ENCODE measurements around the gene ZKSCAN1. TPM values are rescaled to one million over a fixed set of nuclear protein-coding genes. Genes with fewer than 3 reads are reported as not detected.
"Not testable (repeated sequence)": the region's sequence is repeated elsewhere in the genome, so short reads cannot be mapped to it uniquely, and the experiment has no call there.

ZKSCAN1 gene
- 10 to 100 TPM; 30.6 to 65.1 (median 52.4) TPM for total RNA-seq

DNA sequence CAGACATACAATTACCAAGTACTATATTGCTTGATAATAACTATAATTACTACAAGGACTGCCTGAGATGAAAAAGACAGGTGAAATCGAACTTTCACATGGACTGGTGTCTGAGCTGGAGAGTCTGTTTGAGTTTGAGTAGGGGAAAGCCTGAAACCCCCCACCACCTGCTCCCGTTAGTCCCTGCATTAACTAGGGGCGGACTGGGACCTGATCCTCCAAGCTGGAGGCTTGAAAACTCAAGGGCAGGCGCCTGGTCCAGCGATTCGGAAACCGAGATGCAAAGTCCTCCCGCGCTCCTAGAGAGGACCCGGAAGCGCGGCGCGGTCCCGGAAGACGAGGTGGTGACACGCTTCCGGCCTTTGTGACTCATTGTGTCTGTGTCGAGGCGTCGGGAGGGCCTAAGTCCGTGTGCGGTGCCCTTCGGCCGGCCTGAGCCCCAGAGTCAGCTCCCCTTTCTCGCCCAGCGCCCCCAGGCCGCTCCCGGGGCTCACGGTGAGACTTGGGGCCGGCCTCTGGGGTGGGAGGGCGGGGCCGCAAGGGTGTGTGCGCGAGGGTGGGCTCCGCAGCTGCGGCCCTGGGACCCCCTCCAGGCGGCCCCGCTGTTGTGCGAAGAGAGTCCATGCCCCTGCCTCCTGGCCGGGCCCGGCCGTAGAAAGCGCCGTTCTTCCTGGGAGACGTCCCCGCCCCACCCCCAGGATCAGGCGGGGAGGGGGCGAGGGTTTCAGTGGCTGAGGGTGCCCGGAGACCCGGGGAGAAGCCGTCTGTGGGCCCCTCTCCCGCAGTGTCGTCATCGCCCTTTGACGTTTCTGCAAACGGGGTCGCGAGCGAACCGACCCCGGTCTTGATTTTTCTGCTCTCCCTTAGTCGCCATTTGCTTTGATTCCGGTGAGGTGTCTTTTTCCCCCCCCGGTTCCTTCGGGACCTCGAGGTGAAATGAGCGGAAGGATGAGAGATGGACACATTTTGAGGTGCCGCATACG is at the start of gene ZKSCAN1:
ZKSCAN1 (plus strand) TSS at position 365 of the 983 bp plus-strand sequence. CDS start 7,911 bp downstream, outside the sequence.
- TF ChIP-seq, protein P1, sequence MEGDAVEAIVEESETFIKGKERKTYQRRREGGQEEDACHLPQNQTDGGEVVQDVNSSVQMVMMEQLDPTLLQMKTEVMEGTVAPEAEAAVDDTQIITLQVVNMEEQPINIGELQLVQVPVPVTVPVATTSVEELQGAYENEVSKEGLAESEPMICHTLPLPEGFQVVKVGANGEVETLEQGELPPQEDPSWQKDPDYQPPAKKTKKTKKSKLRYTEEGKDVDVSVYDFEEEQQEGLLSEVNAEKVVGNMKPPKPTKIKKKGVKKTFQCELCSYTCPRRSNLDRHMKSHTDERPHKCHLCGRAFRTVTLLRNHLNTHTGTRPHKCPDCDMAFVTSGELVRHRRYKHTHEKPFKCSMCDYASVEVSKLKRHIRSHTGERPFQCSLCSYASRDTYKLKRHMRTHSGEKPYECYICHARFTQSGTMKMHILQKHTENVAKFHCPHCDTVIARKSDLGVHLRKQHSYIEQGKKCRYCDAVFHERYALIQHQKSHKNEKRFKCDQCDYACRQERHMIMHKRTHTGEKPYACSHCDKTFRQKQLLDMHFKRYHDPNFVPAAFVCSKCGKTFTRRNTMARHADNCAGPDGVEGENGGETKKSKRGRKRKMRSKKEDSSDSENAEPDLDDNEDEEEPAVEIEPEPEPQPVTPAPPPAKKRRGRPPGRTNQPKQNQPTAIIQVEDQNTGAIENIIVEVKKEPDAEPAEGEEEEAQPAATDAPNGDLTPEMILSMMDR (IDR thresholded peaks at IDR 0.05): no peak
- TF ChIP-seq POLR2A (IDR thresholded peaks at IDR 0.05): peak; percentile 77
- peak; percentile 92 to 97 (median 94) for TF ChIP-seq POLR2AphosphoS5 (IDR thresholded peaks at IDR 0.05)
- H3K27me3 ChIP-seq: no peaks in the 10 kb centered on the region
- H3K4me1 ChIP-seq: peaks cover 4 to 10% of the 10 kb centered on the region in 2 donors
- intact Hi-C loops (cut with DNase I; ENCODE audit: low total_unique reads): loop anchor here (10.0 kb wide), 1 partner anchor 69 kb away; the partner anchor contains the start of genes COPS6 and ZNF3
- no peaks in the 10 kb centered on the region for H3K9me3 ChIP-seq
- H3K36me3 ChIP-seq: no peaks in the 10 kb centered on the region
- peak; percentile 84 to 87 for DNase-seq (ENCODE audit: low spot score in 2 of 2)
- H3K4me3 ChIP-seq: peak within 1 kb of the TSS; percentile 93 to 100 (median 100)
- H3K27ac ChIP-seq: peak within 1 kb of the TSS; percentile 99 to 100

DNA sequence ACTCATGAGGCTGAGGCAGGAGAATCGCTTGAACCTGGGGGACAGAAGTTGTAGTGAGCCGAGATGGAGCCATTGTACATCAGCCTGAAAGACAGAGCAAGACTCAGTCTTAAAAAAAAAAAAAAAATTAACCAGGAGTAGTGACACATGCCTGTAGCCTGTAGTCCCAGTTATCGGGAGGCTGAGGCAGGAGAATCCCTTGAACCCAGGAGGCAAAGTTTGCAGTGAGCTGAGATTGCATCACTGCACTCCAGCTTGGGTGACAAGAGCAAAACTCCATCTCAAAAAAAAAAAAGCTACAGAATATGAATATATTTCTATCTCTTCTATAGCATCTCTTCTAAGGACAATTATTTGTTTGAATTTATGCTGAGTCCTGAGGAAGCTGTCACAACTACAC is 46.1 kb upstream of the ZKSCAN1 start:
- Histone ChIP-seq H3K4me3 (no peak overlapping the region), H3K9me3 (no peaks in the 10 kb centered on the region), H3K4me1 (no peaks in the 10 kb centered on the region), H3K27ac (no peak overlapping the region), H3K36me3 (no peaks in the 10 kb centered on the region), H3K27me3 (peaks cover 0 to 3% of the 10 kb centered on the region in 2 donors)
- no peak for DNase-seq (ENCODE audit: low spot score in 2 of 2)
- intact Hi-C loops (cut with DNase I; ENCODE audit: low total_unique reads): no loop called here
- TF ChIP-seq POLR2A (IDR thresholded peaks at IDR 0.05) (no peak), POLR2AphosphoS5 (IDR thresholded peaks at IDR 0.05) (no peak)
- TF ChIP-seq, protein P1 (IDR thresholded peaks at IDR 0.05): no peak

DNA sequence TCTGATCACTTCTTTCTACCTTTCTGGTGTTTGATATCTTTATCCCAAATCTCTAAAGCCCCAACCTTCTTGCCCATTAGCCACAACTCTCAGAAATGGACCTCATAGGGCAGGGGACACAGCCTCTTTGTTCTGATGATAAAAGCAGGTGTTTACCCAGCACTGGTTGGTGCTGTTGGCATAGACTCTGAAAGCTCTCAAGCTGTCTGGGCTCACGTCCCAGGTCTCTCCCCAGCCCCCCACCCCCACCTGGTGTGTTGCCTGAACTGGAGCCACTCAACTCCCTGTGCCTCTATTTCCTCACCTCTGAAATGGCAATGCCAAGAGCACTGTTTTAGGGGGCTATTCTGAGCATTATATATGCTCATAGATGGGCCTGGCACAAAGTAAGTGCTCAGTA is 45.6 kb upstream of the ZKSCAN1 start:
- H3K4me1 ChIP-seq; H3K27me3 ChIP-seq; H3K36me3 ChIP-seq; DNase-seq (ENCODE audit: low spot score in 2 of 2); intact Hi-C loops (cut with DNase I; ENCODE audit: low total_unique reads); H3K9me3 ChIP-seq: not testable (repeated sequence)
- H3K4me3 ChIP-seq: peak overlapping the region in 1 of 3 donors; percentile 48
- peak overlapping the region; percentile 1 to 38 for H3K27ac ChIP-seq

DNA sequence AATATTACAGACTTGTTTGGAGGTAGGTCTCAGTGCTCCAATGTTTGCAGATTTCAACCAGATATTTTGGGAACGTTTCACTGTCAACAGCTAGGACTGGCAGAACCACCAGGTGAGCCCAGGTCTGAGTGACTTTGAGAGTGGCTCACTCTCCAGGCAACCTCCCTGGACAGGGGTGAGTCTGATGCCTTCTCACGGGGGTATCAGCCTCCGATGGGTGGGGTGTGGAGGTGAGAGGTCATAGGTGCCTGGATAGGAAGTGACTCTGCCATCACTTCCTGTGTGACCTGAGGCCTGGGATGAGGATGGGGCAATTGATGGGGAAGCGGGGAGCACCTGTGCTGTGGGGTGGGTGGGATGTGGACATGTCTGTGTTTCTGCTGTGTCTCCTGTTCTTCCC is 44.2 kb upstream of the ZKSCAN1 start:
- Histone ChIP-seq H3K27ac (peak overlapping the region; percentile 10 to 67), H3K4me3 (peak overlapping the region in 2 of 3 donors; percentile 61 to 67), H3K4me1 (no peaks in the 10 kb centered on the region), H3K27me3 (no peaks in the 10 kb centered on the region), H3K9me3 (no peaks in the 10 kb centered on the region), H3K36me3 (no peaks in the 10 kb centered on the region)
- TF ChIP-seq POLR2AphosphoS5 (IDR thresholded peaks at IDR 0.05) (no peak), POLR2A (IDR thresholded peaks at IDR 0.05) (no peak)
- TF ChIP-seq, protein P1 (IDR thresholded peaks at IDR 0.05): no peak
- intact Hi-C loops (cut with DNase I; ENCODE audit: low total_unique reads): no loop called here
- no peak for DNase-seq (ENCODE audit: low spot score in 2 of 2)

DNA sequence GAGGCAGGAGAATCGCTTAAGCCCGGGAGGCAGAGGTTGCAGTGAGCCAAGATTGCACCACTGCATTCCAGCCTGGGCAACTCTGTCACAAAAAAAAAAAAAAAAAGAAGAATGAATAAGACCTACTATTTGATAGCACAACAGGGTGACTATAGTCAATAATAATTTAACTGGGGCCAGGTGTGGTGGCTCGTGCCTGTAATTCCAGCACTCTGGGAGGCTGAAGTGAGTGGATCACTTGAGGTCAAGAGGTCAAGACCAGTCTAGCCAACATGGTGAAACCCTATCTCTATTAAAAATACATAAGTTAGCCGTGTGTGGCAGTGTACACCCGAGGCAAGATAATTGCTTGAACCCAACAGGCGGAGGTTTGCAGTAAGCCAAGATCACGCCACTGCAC is 41.6 kb upstream of the ZKSCAN1 start:
- Histone ChIP-seq H3K27ac (peak overlapping the region; percentile 29 to 50), H3K4me3 (peak overlapping the region in 2 of 3 donors; percentile 61 to 67)
- DNase-seq (ENCODE audit: low spot score in 2 of 2); H3K4me1 ChIP-seq; H3K36me3 ChIP-seq; H3K9me3 ChIP-seq; H3K27me3 ChIP-seq; intact Hi-C loops (cut with DNase I; ENCODE audit: low total_unique reads): not testable (repeated sequence)

DNA sequence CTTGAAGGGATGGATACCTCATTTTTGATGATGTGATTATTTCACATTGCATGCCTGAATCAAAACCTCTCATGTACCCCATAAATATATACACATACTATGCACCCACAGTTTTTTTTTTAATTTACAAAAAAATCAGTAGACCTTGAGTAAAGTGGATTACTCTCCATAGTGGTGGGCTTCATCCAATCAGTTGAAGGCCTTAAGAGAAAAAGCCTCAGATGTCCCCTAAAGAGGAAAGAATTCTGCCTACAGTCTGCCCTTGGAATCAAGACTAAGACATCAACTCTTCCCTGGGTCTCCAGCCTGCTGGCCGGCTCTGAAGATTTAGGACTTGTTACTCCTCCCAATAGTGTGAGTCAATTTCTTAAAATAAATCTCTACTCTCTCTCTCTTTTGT is 40.7 kb upstream of the ZKSCAN1 start:
- Histone ChIP-seq H3K27me3 (no peaks in the 10 kb centered on the region), H3K4me3 (peak overlapping the region in 2 of 3 donors; percentile 61 to 67), H3K9me3 (no peaks in the 10 kb centered on the region), H3K36me3 (no peaks in the 10 kb centered on the region), H3K27ac (peak overlapping the region; percentile 81 to 83), H3K4me1 (no peaks in the 10 kb centered on the region)
- DNase-seq (ENCODE audit: low spot score in 2 of 2): no peak
- intact Hi-C loops (cut with DNase I; ENCODE audit: low total_unique reads): no loop called here
- TF ChIP-seq POLR2AphosphoS5 (IDR thresholded peaks at IDR 0.05): no peak
- TF ChIP-seq POLR2A (IDR thresholded peaks at IDR 0.05): no peak

Measured in breast epithelium (tissue), 4 donors.